GM12873 (cell line): ENCODE measurements around the gene RGS5.

Experiments used
- TF ChIP-seq, protein P1 (sequence below): IDR thresholded peaks from 2 replicates; pipeline ENCODE4 v1.5.1; 2012; ENCODE audit warnings: low read depth, mild to moderate bottlenecking, moderate library complexity, low read length, control low read depth; ENCODE audit not compliant: insufficient read depth; ENCODE audit errors: missing control alignments

Gene RGS5

DNA sequence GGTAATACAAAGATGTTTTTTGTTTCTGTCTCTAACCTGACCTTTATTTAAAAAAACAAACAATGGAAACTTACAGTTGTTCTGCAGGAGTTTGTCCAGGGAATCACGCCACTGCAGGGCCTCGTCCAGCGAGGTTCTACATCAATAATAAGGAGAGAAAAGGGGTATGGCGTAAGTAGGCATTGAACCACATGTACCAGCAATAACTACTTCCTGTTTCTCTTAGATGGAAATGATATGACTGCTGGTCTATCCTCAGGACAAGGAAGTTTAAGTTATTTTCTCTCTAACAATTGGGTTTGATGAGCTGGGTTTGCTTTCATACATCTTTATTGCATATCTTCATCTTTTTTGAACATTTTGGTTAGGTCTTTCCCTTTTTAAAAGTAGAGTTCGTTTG, 40.9 kb downstream of the RGS5 start:
- TF ChIP-seq, protein P1, sequence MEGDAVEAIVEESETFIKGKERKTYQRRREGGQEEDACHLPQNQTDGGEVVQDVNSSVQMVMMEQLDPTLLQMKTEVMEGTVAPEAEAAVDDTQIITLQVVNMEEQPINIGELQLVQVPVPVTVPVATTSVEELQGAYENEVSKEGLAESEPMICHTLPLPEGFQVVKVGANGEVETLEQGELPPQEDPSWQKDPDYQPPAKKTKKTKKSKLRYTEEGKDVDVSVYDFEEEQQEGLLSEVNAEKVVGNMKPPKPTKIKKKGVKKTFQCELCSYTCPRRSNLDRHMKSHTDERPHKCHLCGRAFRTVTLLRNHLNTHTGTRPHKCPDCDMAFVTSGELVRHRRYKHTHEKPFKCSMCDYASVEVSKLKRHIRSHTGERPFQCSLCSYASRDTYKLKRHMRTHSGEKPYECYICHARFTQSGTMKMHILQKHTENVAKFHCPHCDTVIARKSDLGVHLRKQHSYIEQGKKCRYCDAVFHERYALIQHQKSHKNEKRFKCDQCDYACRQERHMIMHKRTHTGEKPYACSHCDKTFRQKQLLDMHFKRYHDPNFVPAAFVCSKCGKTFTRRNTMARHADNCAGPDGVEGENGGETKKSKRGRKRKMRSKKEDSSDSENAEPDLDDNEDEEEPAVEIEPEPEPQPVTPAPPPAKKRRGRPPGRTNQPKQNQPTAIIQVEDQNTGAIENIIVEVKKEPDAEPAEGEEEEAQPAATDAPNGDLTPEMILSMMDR, result no peak

DNA sequence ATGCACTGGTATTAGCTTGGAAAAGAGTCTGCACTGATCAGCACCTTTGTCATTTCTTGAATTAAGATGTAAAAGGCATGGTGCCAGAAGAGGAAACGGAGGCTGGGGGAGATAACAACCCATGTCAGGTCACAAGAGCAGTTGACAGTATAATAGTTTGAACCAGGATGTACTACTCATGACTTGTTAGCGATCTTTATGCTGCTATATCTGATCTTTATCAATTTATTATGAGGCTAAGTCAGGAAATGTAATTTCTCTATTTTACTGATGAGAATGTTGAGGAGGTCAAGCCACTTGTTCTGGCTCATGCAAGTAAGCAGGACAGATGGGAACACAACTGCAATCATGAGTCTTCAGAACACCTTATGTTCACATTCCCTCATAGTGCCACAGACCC, 41.4 kb downstream of the RGS5 start:
- TF ChIP-seq, protein P1, result no peak

DNA sequence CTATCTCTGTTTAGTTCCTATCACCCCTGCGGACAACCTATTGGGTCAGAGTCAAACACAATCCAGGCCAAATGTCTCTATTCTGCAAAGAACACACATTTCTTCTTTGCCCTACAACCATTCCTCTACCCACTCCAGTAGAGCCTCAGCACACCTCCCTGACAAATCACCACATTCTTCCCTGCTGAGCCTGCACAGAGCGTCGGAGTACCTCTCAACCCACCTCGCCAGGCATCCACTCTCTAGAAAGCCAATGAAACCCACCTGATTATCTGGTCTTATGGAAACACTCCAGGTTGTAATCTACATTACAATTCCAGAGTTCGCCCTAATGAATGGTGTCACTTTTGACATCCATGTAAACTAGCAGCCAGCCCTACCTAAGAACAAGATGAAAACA, 47.1 kb downstream of the RGS5 start:
- TF ChIP-seq, protein P1, result no peak

DNA sequence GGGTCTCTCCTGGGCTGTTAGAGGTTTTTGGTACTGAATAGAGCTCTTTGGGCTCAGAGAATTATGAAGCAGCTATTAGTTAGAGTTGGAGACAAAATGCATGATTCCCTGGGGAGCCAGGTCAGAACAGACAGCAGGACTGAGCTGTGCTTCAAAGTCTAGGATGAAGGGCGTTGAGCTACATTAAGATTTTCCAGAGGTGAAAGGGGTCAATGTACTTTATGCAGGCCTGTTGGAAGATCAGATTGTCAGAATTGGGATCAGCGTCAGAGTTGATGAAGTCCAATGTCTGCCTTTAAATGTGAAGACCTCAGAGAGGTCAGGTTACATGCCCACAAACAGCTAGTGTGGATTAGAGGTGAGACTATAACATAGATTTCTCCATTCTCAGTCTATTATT, 53.8 kb downstream of the RGS5 start:
- TF ChIP-seq, protein P1, result no peak

DNA sequence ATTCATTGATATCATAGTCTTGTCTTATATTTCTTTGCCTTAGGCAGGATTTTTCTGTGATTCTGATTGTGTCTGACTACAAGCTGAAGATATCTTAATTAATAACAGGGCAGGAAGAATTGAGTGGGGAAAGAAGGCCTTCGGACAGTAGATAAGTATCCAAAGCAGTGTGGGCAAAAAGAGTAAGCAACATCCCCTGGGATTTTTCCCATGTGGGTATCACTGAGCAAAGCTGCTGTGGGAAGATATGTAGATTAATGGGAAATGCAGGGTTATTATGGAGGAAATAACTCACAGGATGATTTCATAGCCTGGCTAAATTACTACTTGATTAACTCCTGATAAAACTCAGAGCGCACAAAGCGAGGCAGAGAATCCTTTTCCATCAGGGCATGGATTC, 55.7 kb downstream of the RGS5 start:
- TF ChIP-seq, protein P1, result no peak

DNA sequence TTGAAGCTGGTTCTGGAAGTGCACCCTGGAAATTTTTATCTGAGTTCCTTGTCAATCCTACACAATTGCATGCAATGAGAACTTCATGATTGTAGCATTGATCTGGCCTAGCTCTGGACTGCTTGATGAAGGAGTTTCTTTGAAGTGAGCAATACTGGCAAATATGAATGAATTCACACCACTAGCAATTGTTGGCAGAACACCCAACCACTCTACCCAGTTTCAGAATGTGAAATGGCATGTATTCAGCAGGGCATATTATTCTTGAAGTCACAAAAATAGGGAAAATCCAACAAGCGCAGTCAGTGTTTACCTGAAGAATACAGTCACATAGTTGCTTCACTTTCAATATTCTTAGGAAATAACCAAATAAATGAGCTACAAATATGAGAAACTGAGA, 57.3 kb downstream of the RGS5 start:
- TF ChIP-seq, protein P1, result no peak

DNA sequence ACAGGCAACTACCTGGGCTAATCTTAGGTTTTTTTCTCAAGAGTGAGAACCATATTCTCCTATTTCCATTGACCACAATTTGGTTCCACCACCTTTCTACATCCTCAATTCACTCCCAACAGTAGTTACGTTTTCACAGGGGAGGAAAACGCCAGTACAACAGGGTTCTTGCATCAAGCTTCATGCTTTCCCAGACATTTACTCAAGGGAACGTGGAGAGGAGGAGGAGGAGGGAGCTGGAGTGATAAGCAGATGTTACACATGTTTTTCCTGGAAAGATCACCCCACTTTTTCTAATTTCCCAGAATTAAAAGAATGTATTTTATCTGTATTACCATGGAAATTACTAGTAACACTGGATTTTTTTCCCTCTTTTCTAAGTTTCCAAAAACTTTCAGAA, 58.3 kb downstream of the RGS5 start:
- TF ChIP-seq, protein P1, result no peak
